ENCODE data around the gene TRIM2. TPM values are rescaled to one million over a fixed set of nuclear protein-coding genes. Genes with fewer than 3 reads are reported as not detected.

The TRIM2 gene
- total and polyA plus RNA-seq, 4 donors: 3.4 to 15.5 (median 8.9) TPM

DNA sequence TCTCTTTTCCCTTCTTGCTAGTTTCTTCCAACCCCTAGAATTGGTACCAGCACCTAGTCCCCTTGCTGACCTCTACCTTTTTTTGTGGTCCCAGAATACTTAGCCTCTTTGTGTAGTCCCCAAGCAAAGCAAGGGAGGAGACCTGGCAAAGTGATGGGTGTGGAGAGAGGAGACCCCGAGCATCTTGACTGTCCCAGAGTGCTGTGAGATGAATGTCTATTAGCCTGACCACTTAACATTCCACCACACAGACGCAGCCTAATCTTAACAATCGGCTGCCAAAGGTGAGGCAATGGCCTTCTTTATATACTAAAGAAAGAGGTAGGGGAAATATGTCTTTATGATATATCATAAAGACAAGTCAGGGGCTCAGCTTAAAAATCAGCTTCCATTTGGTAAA is 55.9 kb downstream of the TRIM2 start:
- DNase-seq (ENCODE audit: low spot score): no peak
- Histone ChIP-seq H3K36me3 (ENCODE audit: control insufficient read depth in 4 of 4, insufficient read depth in 3 of 4, low read depth in 1 of 4, low read length in 3 of 4) (no peaks in the 10 kb centered on the region), H3K4me3 (ENCODE audit: low read depth in 1 of 3, low read length in 3 of 3) (no peak overlapping the region), H3K9me3 (ENCODE audit: control insufficient read depth in 4 of 4, low read length in 3 of 4) (peaks cover 0 to 9% (median under 1%) of the 10 kb centered on the region in 4 donors), H3K4me1 (ENCODE audit: control insufficient read depth in 4 of 4, insufficient read depth in 4 of 4, low read length in 3 of 4) (no peaks in the 10 kb centered on the region), H3K9ac (ENCODE audit: low read depth in 1 of 2, low read length in 2 of 2) (no peak overlapping the region), H3K27ac (ENCODE audit: low read depth in 1 of 2, low read length in 2 of 2) (no peak overlapping the region), H3K27me3 (ENCODE audit: control insufficient read depth in 4 of 4, insufficient read depth in 4 of 4, low read length in 3 of 4) (no peaks in the 10 kb centered on the region)
- TF ChIP-seq RXRA (IDR thresholded peaks at IDR 0.05) (no peak), SP1 (IDR thresholded peaks at IDR 0.05) (no peak), YY1 (IDR thresholded peaks at IDR 0.05) (no peak), RAD21 (IDR thresholded peaks at IDR 0.05) (no peak)
- TF ChIP-seq, protein P1, sequence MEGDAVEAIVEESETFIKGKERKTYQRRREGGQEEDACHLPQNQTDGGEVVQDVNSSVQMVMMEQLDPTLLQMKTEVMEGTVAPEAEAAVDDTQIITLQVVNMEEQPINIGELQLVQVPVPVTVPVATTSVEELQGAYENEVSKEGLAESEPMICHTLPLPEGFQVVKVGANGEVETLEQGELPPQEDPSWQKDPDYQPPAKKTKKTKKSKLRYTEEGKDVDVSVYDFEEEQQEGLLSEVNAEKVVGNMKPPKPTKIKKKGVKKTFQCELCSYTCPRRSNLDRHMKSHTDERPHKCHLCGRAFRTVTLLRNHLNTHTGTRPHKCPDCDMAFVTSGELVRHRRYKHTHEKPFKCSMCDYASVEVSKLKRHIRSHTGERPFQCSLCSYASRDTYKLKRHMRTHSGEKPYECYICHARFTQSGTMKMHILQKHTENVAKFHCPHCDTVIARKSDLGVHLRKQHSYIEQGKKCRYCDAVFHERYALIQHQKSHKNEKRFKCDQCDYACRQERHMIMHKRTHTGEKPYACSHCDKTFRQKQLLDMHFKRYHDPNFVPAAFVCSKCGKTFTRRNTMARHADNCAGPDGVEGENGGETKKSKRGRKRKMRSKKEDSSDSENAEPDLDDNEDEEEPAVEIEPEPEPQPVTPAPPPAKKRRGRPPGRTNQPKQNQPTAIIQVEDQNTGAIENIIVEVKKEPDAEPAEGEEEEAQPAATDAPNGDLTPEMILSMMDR (IDR thresholded peaks at IDR 0.05; ENCODE audit: low read depth, low read length, missing input control): no peak
- TF ChIP-seq, protein P2, sequence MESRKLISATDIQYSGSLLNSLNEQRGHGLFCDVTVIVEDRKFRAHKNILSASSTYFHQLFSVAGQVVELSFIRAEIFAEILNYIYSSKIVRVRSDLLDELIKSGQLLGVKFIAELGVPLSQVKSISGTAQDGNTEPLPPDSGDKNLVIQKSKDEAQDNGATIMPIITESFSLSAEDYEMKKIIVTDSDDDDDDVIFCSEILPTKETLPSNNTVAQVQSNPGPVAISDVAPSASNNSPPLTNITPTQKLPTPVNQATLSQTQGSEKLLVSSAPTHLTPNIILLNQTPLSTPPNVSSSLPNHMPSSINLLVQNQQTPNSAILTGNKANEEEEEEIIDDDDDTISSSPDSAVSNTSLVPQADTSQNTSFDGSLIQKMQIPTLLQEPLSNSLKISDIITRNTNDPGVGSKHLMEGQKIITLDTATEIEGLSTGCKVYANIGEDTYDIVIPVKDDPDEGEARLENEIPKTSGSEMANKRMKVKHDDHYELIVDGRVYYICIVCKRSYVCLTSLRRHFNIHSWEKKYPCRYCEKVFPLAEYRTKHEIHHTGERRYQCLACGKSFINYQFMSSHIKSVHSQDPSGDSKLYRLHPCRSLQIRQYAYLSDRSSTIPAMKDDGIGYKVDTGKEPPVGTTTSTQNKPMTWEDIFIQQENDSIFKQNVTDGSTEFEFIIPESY (IDR thresholded peaks at IDR 0.05): no peak
- WGBS: 91% methylated on average over 3 of the region's 3 CpGs

DNA sequence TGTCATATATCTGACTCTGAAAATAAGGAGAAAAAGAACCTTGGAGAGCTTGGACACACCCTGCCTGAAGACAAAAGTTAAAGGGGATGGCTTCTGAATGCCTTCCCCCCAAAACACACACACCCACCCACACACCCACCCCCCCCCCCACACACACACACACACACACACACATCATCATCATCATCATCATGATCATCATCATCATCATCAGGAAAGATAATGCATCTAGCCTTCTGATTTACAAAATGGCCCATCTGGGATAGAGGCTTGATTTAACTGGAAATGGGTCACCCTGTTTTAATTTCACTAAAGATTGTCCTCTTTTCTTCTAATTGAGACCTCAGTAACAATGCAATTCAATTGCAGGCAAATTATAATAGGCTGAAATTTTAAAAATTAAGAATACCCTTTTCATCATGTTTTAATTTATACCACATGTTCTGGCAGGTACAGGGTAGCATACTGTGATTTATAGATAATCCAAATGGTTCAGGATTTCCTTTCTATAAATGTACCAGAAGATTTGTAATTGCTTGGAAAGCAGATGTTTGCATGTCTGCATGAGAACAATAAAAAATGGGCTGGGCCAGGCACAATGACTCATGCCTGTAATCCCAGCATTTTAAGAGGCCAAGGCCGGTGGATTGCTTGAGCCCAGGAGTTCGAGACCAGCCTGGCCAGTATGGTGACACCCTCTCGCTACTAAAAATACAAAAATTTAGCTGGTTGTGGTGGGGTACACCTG is 56.5 kb downstream of the TRIM2 start:
- Histone ChIP-seq H3K4me3 (ENCODE audit: low read depth in 1 of 3, low read length in 3 of 3) (no peak overlapping the region), H3K4me1 (ENCODE audit: control insufficient read depth in 4 of 4, insufficient read depth in 4 of 4, low read length in 3 of 4) (no peaks in the 10 kb centered on the region), H3K27ac (ENCODE audit: low read depth in 1 of 2, low read length in 2 of 2) (no peak overlapping the region), H3K9me3 (ENCODE audit: control insufficient read depth in 4 of 4, low read length in 3 of 4) (peaks cover 0 to 9% (median under 1%) of the 10 kb centered on the region in 4 donors), H3K9ac (ENCODE audit: low read depth in 1 of 2, low read length in 2 of 2) (no peak overlapping the region), H3K27me3 (ENCODE audit: control insufficient read depth in 4 of 4, insufficient read depth in 4 of 4, low read length in 3 of 4) (no peaks in the 10 kb centered on the region), H3K36me3 (ENCODE audit: control insufficient read depth in 4 of 4, insufficient read depth in 3 of 4, low read depth in 1 of 4, low read length in 3 of 4) (no peaks in the 10 kb centered on the region)
- 93% methylated on average over 3 of the region's 3 CpGs for WGBS
- TF ChIP-seq, protein P3, sequence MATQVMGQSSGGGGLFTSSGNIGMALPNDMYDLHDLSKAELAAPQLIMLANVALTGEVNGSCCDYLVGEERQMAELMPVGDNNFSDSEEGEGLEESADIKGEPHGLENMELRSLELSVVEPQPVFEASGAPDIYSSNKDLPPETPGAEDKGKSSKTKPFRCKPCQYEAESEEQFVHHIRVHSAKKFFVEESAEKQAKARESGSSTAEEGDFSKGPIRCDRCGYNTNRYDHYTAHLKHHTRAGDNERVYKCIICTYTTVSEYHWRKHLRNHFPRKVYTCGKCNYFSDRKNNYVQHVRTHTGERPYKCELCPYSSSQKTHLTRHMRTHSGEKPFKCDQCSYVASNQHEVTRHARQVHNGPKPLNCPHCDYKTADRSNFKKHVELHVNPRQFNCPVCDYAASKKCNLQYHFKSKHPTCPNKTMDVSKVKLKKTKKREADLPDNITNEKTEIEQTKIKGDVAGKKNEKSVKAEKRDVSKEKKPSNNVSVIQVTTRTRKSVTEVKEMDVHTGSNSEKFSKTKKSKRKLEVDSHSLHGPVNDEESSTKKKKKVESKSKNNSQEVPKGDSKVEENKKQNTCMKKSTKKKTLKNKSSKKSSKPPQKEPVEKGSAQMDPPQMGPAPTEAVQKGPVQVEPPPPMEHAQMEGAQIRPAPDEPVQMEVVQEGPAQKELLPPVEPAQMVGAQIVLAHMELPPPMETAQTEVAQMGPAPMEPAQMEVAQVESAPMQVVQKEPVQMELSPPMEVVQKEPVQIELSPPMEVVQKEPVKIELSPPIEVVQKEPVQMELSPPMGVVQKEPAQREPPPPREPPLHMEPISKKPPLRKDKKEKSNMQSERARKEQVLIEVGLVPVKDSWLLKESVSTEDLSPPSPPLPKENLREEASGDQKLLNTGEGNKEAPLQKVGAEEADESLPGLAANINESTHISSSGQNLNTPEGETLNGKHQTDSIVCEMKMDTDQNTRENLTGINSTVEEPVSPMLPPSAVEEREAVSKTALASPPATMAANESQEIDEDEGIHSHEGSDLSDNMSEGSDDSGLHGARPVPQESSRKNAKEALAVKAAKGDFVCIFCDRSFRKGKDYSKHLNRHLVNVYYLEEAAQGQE (IDR thresholded peaks at IDR 0.05): no peak
- TF ChIP-seq FOXA1 (IDR thresholded peaks at IDR 0.05): no peak
- TF ChIP-seq RAD21 (IDR thresholded peaks at IDR 0.05): no peak
- no peak for TF ChIP-seq RXRA (IDR thresholded peaks at IDR 0.05)
- TF ChIP-seq, protein P4, sequence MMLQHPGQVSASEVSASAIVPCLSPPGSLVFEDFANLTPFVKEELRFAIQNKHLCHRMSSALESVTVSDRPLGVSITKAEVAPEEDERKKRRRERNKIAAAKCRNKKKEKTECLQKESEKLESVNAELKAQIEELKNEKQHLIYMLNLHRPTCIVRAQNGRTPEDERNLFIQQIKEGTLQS (IDR thresholded peaks at IDR 0.05): no peak
- no peak for TF ChIP-seq HNF4A (conservative IDR thresholded peaks at IDR 0.05)
- TF ChIP-seq SP1 (IDR thresholded peaks at IDR 0.05): no peak
- TF ChIP-seq FOXA2 (IDR thresholded peaks at IDR 0.05): no peak
- TF ChIP-seq YY1 (IDR thresholded peaks at IDR 0.05): no peak
- TF ChIP-seq, protein P1 (IDR thresholded peaks at IDR 0.05; ENCODE audit: low read depth, low read length, missing input control): no peak
- TF ChIP-seq HNF4G (IDR thresholded peaks at IDR 0.05): no peak
- no peak for TF ChIP-seq JUND (IDR thresholded peaks at IDR 0.05)
- TF ChIP-seq, protein P2 (IDR thresholded peaks at IDR 0.05): no peak
- no peak for TF ChIP-seq EGR1 (IDR thresholded peaks at IDR 0.05; ENCODE audit: low read depth in 2 of 2)
- TF ChIP-seq, protein P5, sequence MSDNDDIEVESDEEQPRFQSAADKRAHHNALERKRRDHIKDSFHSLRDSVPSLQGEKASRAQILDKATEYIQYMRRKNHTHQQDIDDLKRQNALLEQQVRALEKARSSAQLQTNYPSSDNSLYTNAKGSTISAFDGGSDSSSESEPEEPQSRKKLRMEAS (IDR thresholded peaks at IDR 0.05): no peak
- TF ChIP-seq NR2F2 (IDR thresholded peaks at IDR 0.05): no peak
- TF ChIP-seq GABPA (IDR thresholded peaks at IDR 0.05 in 1 of 2, conservative IDR thresholded peaks at IDR 0.05 in 1 of 2): no peak
- no peak for TF ChIP-seq TAF1 (conservative IDR thresholded peaks at IDR 0.05)
- DNase-seq (ENCODE audit: low spot score): no peak

All from liver (tissue), 9 donors.